ENCODE measurements around the gene DISP3. TPM values are rescaled to one million over a fixed set of nuclear protein-coding genes. Genes with fewer than 3 reads are reported as not detected.

Gene DISP3
- total and polyA plus RNA-seq, 2 of the 13 experiments (the other 11 are each of a cell fraction or from before 2014, with no cell fraction given) = 0.08 to 0.13 TPM

GRCh38 chr1:11525151-11525505 is 46.2 kb downstream of the DISP3 start:
- Histone ChIP-seq H3K4me2 (ENCODE audit: low read depth, low read length) (no peak overlapping the region), H3K27me3 (ENCODE audit: control insufficient read depth in 1 of 2, insufficient read depth in 2 of 2, low read length in 2 of 2) (peaks cover 2 to 43% of the 10 kb centered on the region in 2 experiments; a peak in 4 of 5 replicates), H3K9ac (ENCODE audit: insufficient read depth, low read depth, low read length) (no peak overlapping the region), H3K9me3 (ENCODE audit: low read length) (no peaks in the 10 kb centered on the region), H3K79me2 (ENCODE audit: insufficient read depth, low read length) (no peaks in the 10 kb centered on the region), H3K4me1 (ENCODE audit: insufficient read depth, low read length) (no peaks in the 10 kb centered on the region), H3K4me3 (replicated peaks in 1 of 3; ENCODE audit: insufficient read depth in 1 of 3, low read depth in 2 of 3, low read length in 3 of 3) (no peak overlapping the region), H2AFZ (ENCODE audit: low read length) (no peak overlapping the region), H3K27ac (ENCODE audit: extremely low read length, insufficient read depth, low read length) (no peak overlapping the region), H4K20me1 (ENCODE audit: insufficient read depth, low read length) (no peaks in the 10 kb centered on the region), H3K36me3 (replicated peaks in 1 of 2; ENCODE audit: control insufficient read depth in 1 of 2, insufficient read depth in 2 of 2, low read length in 2 of 2) (no peaks in the 10 kb centered on the region)
- ATAC-seq = no peak
- no peak for TF ChIP-seq MED1 (CRISPR knock-in tag; IDR thresholded peaks at IDR 0.05)
- no peak for TF ChIP-seq ZFY (CRISPR knock-in tag; IDR thresholded peaks at IDR 0.05)
- no peak for TF ChIP-seq ZNF576 (CRISPR knock-in tag; IDR thresholded peaks at IDR 0.05)
- TF ChIP-seq, protein P1, sequence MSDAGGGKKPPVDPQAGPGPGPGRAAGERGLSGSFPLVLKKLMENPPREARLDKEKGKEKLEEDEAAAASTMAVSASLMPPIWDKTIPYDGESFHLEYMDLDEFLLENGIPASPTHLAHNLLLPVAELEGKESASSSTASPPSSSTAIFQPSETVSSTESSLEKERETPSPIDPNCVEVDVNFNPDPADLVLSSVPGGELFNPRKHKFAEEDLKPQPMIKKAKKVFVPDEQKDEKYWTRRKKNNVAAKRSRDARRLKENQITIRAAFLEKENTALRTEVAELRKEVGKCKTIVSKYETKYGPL (CRISPR knock-in tag; IDR thresholded peaks at IDR 0.05) = no peak
- TF ChIP-seq MATR3 (CRISPR knock-in tag; IDR thresholded peaks at IDR 0.05) = no peak
- TF ChIP-seq STAT5B (CRISPR knock-in tag; IDR thresholded peaks at IDR 0.05) = no peak
- no peak for TF ChIP-seq ZNF292 (CRISPR knock-in tag; IDR thresholded peaks at IDR 0.05; ENCODE audit: borderline replicate concordance, low read depth)
- no peak for TF ChIP-seq HMGA1 (CRISPR knock-in tag; conservative IDR thresholded peaks at IDR 0.05)
- no peak for TF ChIP-seq ZNF512 (CRISPR knock-in tag; IDR thresholded peaks at IDR 0.05)
- no peak for TF ChIP-seq ZNF660 (CRISPR knock-in tag; IDR thresholded peaks at IDR 0.05; ENCODE audit: borderline replicate concordance, low read depth)
- TF ChIP-seq SALL1 (CRISPR knock-in tag; IDR thresholded peaks at IDR 0.05) = no peak
- CTCF ChIA-PET (ENCODE audit: low intra/inter-chr PET ratio, low total read pairs) = no interaction called here
- DNase-seq (ENCODE audit: low spot score) = no peak
- BruUV-seq (replicated peaks) = no TSS peak
- in situ Hi-C loops (cut with HindIII; ENCODE audit: extremely low pct_ligation_motif_present, low pct_unique_long_range_greater_than_20kb) (no loop called here), intact Hi-C loops (cut with micrococcal nuclease; ENCODE audit: unreplicated experiment) (no loop called here)
- WGBS (ENCODE audit: low lambda C conversion rate) = 26% methylated on average over 7 of the region's 8 CpGs
- no peak for FAIRE-seq
- POLR2A ChIA-PET = no interaction called here

Measured in HepG2 (cell line).